ES-I3 (cell line): ENCODE measurements around the gene SIMC1.
A peak's percentile ranks its signal among the peaks of the same experiment; 100 is the strongest.
"Not testable (repeated sequence)": the region's sequence is repeated elsewhere in the genome, so short reads cannot be mapped to it uniquely, and the experiment has no call there.

Experiments used
- H3K36me3 ChIP-seq: 2 replicates; pipeline ENCODE4 v1.6.1; 2013; ENCODE audit warnings: mild to moderate bottlenecking, low read length, control low read depth, moderate library complexity; ENCODE audit not compliant: insufficient read depth
- H3K4me1 ChIP-seq: 2 replicates; pipeline ENCODE4 v1.6.1; 2013; ENCODE audit warnings: mild to moderate bottlenecking, control low read depth, low read length; ENCODE audit not compliant: insufficient read depth
- H3K9ac ChIP-seq: 2 replicates; pipeline ENCODE4 v1.6.1; 2013; ENCODE audit warnings: low read depth, mild to moderate bottlenecking, low read length, moderate library complexity
- H3K9me3 ChIP-seq: 2 replicates; pipeline ENCODE4 v1.6.1; 2013; ENCODE audit warnings: mild to moderate bottlenecking, low read length, moderate library complexity; ENCODE audit not compliant: control insufficient read depth, insufficient read depth

The SIMC1 gene

GRCh38 chr5:176237971-176238644 is at the start of gene SIMC1:
Gene SIMC1 (plus strand): TSS chr5:176238424. CDS start chr5:176238509, 85 bp downstream.
- H3K36me3 ChIP-seq, H3K4me1 ChIP-seq, H3K9me3 ChIP-seq: not testable (repeated sequence)
- peak within 1 kb of the TSS; percentile 40; the same call in 1 of the 2 replicates for H3K9ac ChIP-seq

GRCh38 chr5:176188506-176189193 is 49.6 kb upstream of the SIMC1 start:
- H3K9me3 ChIP-seq = no peaks in the 10 kb centered on the region
- H3K36me3 ChIP-seq = no peaks in the 10 kb centered on the region
- H3K4me1 ChIP-seq = no peaks in the 10 kb centered on the region
- no peak overlapping the region for H3K9ac ChIP-seq

- Histone ChIP-seq H3K9me3 (no peaks in the 10 kb centered on the region), H3K4me1 (no peaks in the 10 kb centered on the region), H3K9ac (no peak overlapping the region), H3K36me3 (no peaks in the 10 kb centered on the region)
Observed at GRCh38 chr5:176189857-176190256, 48.4 kb upstream of the SIMC1 start.

- H3K36me3 ChIP-seq = no peaks in the 10 kb centered on the region
- H3K4me1 ChIP-seq = no peaks in the 10 kb centered on the region
- no peak overlapping the region for H3K9ac ChIP-seq
- H3K9me3 ChIP-seq = no peaks in the 10 kb centered on the region
Observed at GRCh38 chr5:176190886-176191755, 47.1 kb upstream of the SIMC1 start.

GRCh38 chr5:176192094-176192721 is 46.0 kb upstream of the SIMC1 start:
- H3K9ac ChIP-seq = no peak overlapping the region
- H3K36me3 ChIP-seq = no peaks in the 10 kb centered on the region
- no peaks in the 10 kb centered on the region for H3K4me1 ChIP-seq
- H3K9me3 ChIP-seq = no peaks in the 10 kb centered on the region

- not testable (repeated sequence) for H3K4me1 ChIP-seq, H3K36me3 ChIP-seq, H3K9ac ChIP-seq, H3K9me3 ChIP-seq
Observed at GRCh38 chr5:176192722-176193117, 45.5 kb upstream of the SIMC1 start.

- H3K9ac ChIP-seq, H3K9me3 ChIP-seq, H3K4me1 ChIP-seq, H3K36me3 ChIP-seq: not testable (repeated sequence)
Observed at GRCh38 chr5:176193636-176194035, 44.6 kb upstream of the SIMC1 start.

- peak overlapping the region; percentile 54; the same call in 1 of the 2 replicates for H3K9ac ChIP-seq
- not testable (repeated sequence) for H3K9me3 ChIP-seq, H3K36me3 ChIP-seq, H3K4me1 ChIP-seq
Observed at GRCh38 chr5:176194238-176195083, 43.8 kb upstream of the SIMC1 start.

- not testable (repeated sequence) for H3K4me1 ChIP-seq, H3K9ac ChIP-seq, H3K36me3 ChIP-seq, H3K9me3 ChIP-seq
Observed at GRCh38 chr5:176195084-176195413, 43.2 kb upstream of the SIMC1 start.

- not testable (repeated sequence) for H3K36me3 ChIP-seq, H3K9me3 ChIP-seq, H3K4me1 ChIP-seq, H3K9ac ChIP-seq
Observed at GRCh38 chr5:176195487-176196207, 42.6 kb upstream of the SIMC1 start.

GRCh38 chr5:176196781-176197180 is 41.4 kb upstream of the SIMC1 start:
- H3K4me1 ChIP-seq, H3K9ac ChIP-seq: not testable (repeated sequence)

GRCh38 chr5:176197234-176197858 is 40.9 kb upstream of the SIMC1 start:
- not testable (repeated sequence) for H3K4me1 ChIP-seq, H3K9ac ChIP-seq, H3K36me3 ChIP-seq, H3K9me3 ChIP-seq

More at GRCh38 chr5:176196781-176197180, 41.4 kb upstream of the SIMC1 start:
- not testable (repeated sequence) for H3K36me3 ChIP-seq, H3K9me3 ChIP-seq

GRCh38 chr5:176198299-176198698 is 39.9 kb upstream of the SIMC1 start:
- H3K36me3 ChIP-seq, H3K9me3 ChIP-seq, H3K4me1 ChIP-seq, H3K9ac ChIP-seq: not testable (repeated sequence)
